Fibroblast of skin of scalp (primary cell): ENCODE results near the gene SLX4.

Experiments
- DNase-seq: peaks from one replicate; pipeline ENCODE4 v3.0.0-alpha.2; 2013

The SLX4 gene

GRCh38 chr16:3553138-3553923 lies 58.1 kb downstream of the SLX4 start:
- DNase-seq = no peak

- no peak for DNase-seq
These were observed 60.3 kb downstream of the SLX4 start for GRCh38 chr16:3550851-3551847.

GRCh38 chr16:3549906-3550305 lies 61.5 kb downstream of the SLX4 start:
- DNase-seq = no peak

GRCh38 chr16:3548859-3549258 lies 62.5 kb downstream of the SLX4 start:
- DNase-seq = no peak

GRCh38 chr16:3548445-3548844 lies 63.0 kb downstream of the SLX4 start:
- DNase-seq = no peak

- no peak for DNase-seq
These were observed 64.3 kb downstream of the SLX4 start for GRCh38 chr16:3546986-3547682.

GRCh38 chr16:3542601-3543373 lies 68.6 kb downstream of the SLX4 start:
- DNase-seq = no peak

GRCh38 chr16:3541527-3542155 lies 69.8 kb downstream of the SLX4 start:
- no peak for DNase-seq

GRCh38 chr16:3538222-3538621 lies 73.2 kb downstream of the SLX4 start:
- DNase-seq = no peak

GRCh38 chr16:3536851-3537250 lies 74.6 kb downstream of the SLX4 start:
- DNase-seq = no peak

GRCh38 chr16:3536271-3536731 lies 75.1 kb downstream of the SLX4 start:
- DNase-seq = peak; percentile 82

- no peak for DNase-seq
These were observed 77.3 kb downstream of the SLX4 start for GRCh38 chr16:3534126-3534525.

- DNase-seq = no peak
These were observed 78.7 kb downstream of the SLX4 start for GRCh38 chr16:3532741-3533140.
